ENCODE measurements around the gene ADARB2. TPM values are rescaled to one million over a fixed set of nuclear protein-coding genes. Genes with fewer than 3 reads are reported as not detected.

The ADARB2 gene
- total and polyA plus RNA-seq, 4 donors: 0.55 to 0.70 (median 0.59) TPM; not detected in 1

GRCh38 chr10:1659221-1659791 lies 78.0 kb downstream of the ADARB2 start:
- no peak overlapping the region for H3K4me3 ChIP-seq (ENCODE audit: low read depth in 1 of 3, low read length in 3 of 3)
- no peak overlapping the region for H3K27ac ChIP-seq (ENCODE audit: low read depth in 1 of 2, low read length in 2 of 2)
- no peak overlapping the region for H3K9ac ChIP-seq (ENCODE audit: low read depth in 1 of 2, low read length in 2 of 2)
- no peak for DNase-seq (ENCODE audit: low spot score)
- peaks cover 0 to 12% (median 7%) of the 10 kb centered on the region in 4 donors for H3K4me1 ChIP-seq (ENCODE audit: control insufficient read depth in 4 of 4, insufficient read depth in 4 of 4, low read length in 3 of 4)
- H3K27me3 ChIP-seq (ENCODE audit: control insufficient read depth in 4 of 4, insufficient read depth in 4 of 4, low read length in 3 of 4): no peaks in the 10 kb centered on the region
- TF ChIP-seq HNF4A (conservative IDR thresholded peaks at IDR 0.05) (no peak), FOXA1 (IDR thresholded peaks at IDR 0.05) (no peak), TAF1 (conservative IDR thresholded peaks at IDR 0.05) (no peak)
- no peaks in the 10 kb centered on the region for H3K36me3 ChIP-seq (ENCODE audit: control insufficient read depth in 4 of 4, insufficient read depth in 3 of 4, low read depth in 1 of 4, low read length in 3 of 4)
- no peaks in the 10 kb centered on the region for H3K9me3 ChIP-seq (ENCODE audit: control insufficient read depth in 4 of 4, low read length in 3 of 4)
- WGBS: 85% methylated on average over 21 of the region's 21 CpGs

GRCh38 chr10:1658658-1659057 lies 78.7 kb downstream of the ADARB2 start:
- peaks cover 0 to 12% (median 7%) of the 10 kb centered on the region in 4 donors for H3K4me1 ChIP-seq (ENCODE audit: control insufficient read depth in 4 of 4, insufficient read depth in 4 of 4, low read length in 3 of 4)
- H3K27me3 ChIP-seq (ENCODE audit: control insufficient read depth in 4 of 4, insufficient read depth in 4 of 4, low read length in 3 of 4): no peaks in the 10 kb centered on the region
- 75% methylated on average over 6 of the region's 6 CpGs for WGBS
- no peaks in the 10 kb centered on the region for H3K9me3 ChIP-seq (ENCODE audit: control insufficient read depth in 4 of 4, low read length in 3 of 4)
- no peak for DNase-seq (ENCODE audit: low spot score)
- no peak overlapping the region for H3K9ac ChIP-seq (ENCODE audit: low read depth in 1 of 2, low read length in 2 of 2)
- H3K36me3 ChIP-seq (ENCODE audit: control insufficient read depth in 4 of 4, insufficient read depth in 3 of 4, low read depth in 1 of 4, low read length in 3 of 4): no peaks in the 10 kb centered on the region
- H3K4me3 ChIP-seq (ENCODE audit: low read depth in 1 of 3, low read length in 3 of 3): no peak overlapping the region
- no peak overlapping the region for H3K27ac ChIP-seq (ENCODE audit: low read depth in 1 of 2, low read length in 2 of 2)
- TF ChIP-seq NR2F2 (IDR thresholded peaks at IDR 0.05) (no peak), TAF1 (conservative IDR thresholded peaks at IDR 0.05) (no peak), ZBTB33 (IDR thresholded peaks at IDR 0.05) (no peak), REST (IDR thresholded peaks at IDR 0.05) (no peak), ATF3 (IDR thresholded peaks at IDR 0.05) (no peak), RXRA (IDR thresholded peaks at IDR 0.05) (no peak), RAD21 (IDR thresholded peaks at IDR 0.05) (no peak)

- no peak overlapping the region for H3K9ac ChIP-seq (ENCODE audit: low read depth in 1 of 2, low read length in 2 of 2)
- no peak overlapping the region for H3K4me3 ChIP-seq (ENCODE audit: low read depth in 1 of 3, low read length in 3 of 3)
- no peaks in the 10 kb centered on the region for H3K36me3 ChIP-seq (ENCODE audit: control insufficient read depth in 4 of 4, insufficient read depth in 3 of 4, low read depth in 1 of 4, low read length in 3 of 4)
- H3K27ac ChIP-seq (ENCODE audit: low read depth in 1 of 2, low read length in 2 of 2): no peak overlapping the region
- TF ChIP-seq NR2F2 (IDR thresholded peaks at IDR 0.05) (no peak), YY1 (IDR thresholded peaks at IDR 0.05) (no peak), GABPA (IDR thresholded peaks at IDR 0.05 in 1 of 2, conservative IDR thresholded peaks at IDR 0.05 in 1 of 2) (no peak)
- H3K9me3 ChIP-seq (ENCODE audit: control insufficient read depth in 4 of 4, low read length in 3 of 4): no peaks in the 10 kb centered on the region
- H3K27me3 ChIP-seq (ENCODE audit: control insufficient read depth in 4 of 4, insufficient read depth in 4 of 4, low read length in 3 of 4): no peaks in the 10 kb centered on the region
- H3K4me1 ChIP-seq (ENCODE audit: control insufficient read depth in 4 of 4, insufficient read depth in 4 of 4, low read length in 3 of 4): peaks cover 0 to 12% (median 7%) of the 10 kb centered on the region in 4 donors
- DNase-seq (ENCODE audit: low spot score): no peak
- 60% methylated on average over 7 of the region's 7 CpGs for WGBS
Measured at GRCh38 chr10:1657479-1657878, 79.8 kb downstream of the ADARB2 start.
